GM10266 (cell line): ENCODE measurements around the gene FAM13C.

Source experiments
- DNase-seq: peaks from one replicate; pipeline ENCODE4 v3.0.0; 2012; ENCODE audit errors: extremely low spot score
- CTCF ChIP-seq: IDR thresholded peaks from 2 replicates; pipeline ENCODE4 v1.5.1; 2012; ENCODE audit warnings: mild to moderate bottlenecking, low read depth; ENCODE audit not compliant: control insufficient read depth, insufficient read depth; ENCODE audit errors: missing control alignments

Gene FAM13C

GRCh38 chr10:59362959-59363381 lies 621 bp upstream of the FAM13C start:
- no peak for TF ChIP-seq CTCF
- DNase-seq, result no peak

- TF ChIP-seq CTCF, result no peak
- DNase-seq, result no peak
These were observed 646 bp downstream of the FAM13C start for GRCh38 chr10:59361663-59362143.

- DNase-seq, result no peak
- no peak for TF ChIP-seq CTCF
These were observed 1.5 kb downstream of the FAM13C start for GRCh38 chr10:59360605-59361405.

GRCh38 chr10:59358576-59358975 lies 3.8 kb downstream of the FAM13C start:
- TF ChIP-seq CTCF, result no peak
- DNase-seq, result no peak

- no peak for DNase-seq
- TF ChIP-seq CTCF, result no peak
These were observed 7.9 kb downstream of the FAM13C start for GRCh38 chr10:59354434-59354833.

- no peak for TF ChIP-seq CTCF
- DNase-seq, result no peak
These were observed 11.8 kb downstream of the FAM13C start for GRCh38 chr10:59350558-59350957.

- no peak for TF ChIP-seq CTCF
- no peak for DNase-seq
These were observed 16.0 kb downstream of the FAM13C start for GRCh38 chr10:59346321-59346720.
